H4 (cell line): ENCODE results near the gene CYB561D2. TPM values are rescaled to one million over a fixed set of nuclear protein-coding genes. Genes with fewer than 3 reads are reported as not detected.

Source experiments
- DNase-seq: peaks from one replicate; pipeline ENCODE4 v3.0.0-alpha.2; 2015; ENCODE audit warnings: low spot score
- total RNA-seq: library from RNA; depleted of rRNA; stranded (reverse); fragments of >200 nt; shearing (Covaris generic); gene quantifications from 2 replicates; pipeline ENCODE4 v1.2.3, GENCODE V29; 2014

CYB561D2 gene
- total RNA-seq, 1 experiment from 2014 or later, result 24.2 TPM

DNA sequence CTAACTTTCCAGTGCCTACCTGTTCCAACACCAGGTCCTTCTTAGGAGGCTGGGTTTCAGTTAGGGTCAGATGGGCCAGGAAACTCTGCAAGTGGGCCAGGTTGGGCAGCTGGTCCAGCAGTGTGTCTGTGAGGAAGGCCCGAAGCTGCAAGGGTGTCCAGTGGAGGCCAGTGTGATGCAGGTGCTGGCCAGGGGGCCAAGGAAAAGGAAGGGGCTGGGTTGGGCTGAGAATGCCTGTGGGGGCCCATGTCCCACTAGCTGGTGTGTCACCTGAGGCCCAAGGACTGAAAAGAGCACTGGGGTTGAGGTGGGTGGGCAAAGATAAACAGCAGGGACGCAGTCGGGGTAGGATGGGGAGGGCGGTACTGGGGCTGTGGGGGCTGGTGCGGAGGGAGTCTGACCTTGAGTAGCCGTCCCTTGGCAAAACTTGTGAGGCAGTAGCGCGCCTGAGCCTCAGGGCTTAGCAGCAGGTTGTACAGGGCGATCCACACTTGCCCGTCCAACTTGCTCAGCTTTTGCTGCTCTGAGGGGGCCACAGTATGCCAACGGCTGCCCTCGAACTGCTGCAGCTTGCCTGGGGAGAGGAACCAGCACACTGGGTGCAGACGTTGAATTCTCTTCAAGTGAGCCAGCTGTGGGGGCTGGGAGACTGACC lies 8.5 kb upstream of the CYB561D2 start:
- DNase-seq, result no peak

GRCh38 chr3:50342813-50343633 lies 7.6 kb upstream of the CYB561D2 start:
- DNase-seq, result no peak

GRCh38 chr3:50345008-50345407 lies 5.7 kb upstream of the CYB561D2 start:
- DNase-seq, result no peak

DNA sequence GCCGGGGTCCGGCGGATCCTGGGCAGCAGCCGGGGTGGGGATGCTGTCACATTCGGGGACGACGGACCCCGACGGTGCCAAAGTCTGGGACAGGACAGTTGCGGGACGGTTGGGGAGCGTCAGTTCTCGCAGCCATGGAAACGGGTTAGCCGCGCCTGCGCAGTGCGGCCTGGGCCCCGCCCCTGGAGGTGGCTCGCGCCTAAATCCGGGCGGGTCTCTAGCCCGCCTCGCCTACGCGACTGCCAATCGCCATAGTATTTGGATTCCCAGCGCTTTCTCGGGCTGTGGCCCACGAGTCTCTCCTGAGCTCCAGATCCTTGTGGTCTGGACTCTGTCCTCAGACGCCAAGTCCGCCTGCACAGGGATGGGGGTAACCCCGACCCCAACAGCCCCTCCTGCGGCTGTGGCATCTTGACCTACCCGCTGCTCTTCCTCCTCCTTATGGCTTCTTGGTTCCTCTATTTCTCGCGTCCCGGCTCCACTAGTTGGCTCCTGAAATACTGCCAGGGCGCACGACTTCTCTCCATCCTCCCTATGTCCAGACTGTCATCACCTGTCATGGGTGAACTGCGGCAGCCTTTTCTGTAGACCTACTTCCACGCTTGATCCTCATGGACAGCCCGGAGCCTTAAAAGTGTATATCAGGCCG lies 5.0 kb upstream of the CYB561D2 start, which contains the start of gene ZMYND10:
ZMYND10 (minus strand) TSS at position 147 of the 649 bp plus-strand sequence. CDS start 153 bp downstream, outside the sequence.
- DNase-seq, result no peak

DNA sequence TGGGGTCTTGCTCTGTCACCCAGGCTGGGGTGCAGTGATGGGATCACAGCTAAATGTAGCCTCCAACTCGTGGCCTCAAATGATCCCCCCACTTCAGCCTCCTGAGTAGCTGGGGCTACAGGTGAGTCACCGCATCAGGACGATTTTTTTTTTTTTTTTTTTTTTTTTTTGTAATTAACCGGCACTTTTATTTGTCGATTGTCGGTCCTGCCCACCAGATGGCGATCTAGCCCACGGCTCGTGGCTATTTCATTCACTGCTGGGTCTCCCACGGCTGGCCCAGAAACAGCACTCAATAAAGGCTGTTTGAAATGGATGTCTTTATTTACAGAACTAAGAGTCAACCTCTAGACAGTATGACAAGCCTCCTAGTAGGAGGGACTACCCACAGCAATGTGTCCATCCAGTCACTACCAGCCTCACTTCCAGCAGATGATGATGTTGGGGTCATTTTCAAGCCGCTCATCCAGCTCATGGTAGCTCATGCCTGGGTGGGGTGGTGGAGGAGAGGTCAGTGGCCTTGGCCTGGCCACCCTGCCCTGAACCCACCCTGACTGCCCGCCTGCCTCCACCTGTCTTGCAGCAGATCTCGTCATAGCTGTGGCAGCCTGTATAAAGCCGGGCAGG lies 3.4 kb upstream of the CYB561D2 start:
- DNase-seq, result peak; percentile 61

DNA sequence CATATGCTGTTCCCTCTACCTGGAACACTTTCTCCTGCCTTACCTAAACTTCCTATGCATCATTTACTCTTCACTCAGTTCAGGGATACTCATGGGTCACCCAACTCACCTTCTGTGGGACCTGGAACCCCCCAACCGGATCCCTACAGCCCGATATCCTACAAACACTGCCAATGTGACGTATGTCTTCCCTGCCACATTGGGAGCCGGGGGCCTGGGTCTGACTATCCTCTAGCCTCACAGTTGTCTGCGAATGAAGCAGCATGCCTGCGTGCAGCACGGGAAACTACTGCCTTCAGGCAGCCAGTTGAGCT lies 492 bp upstream of the CYB561D2 start:
- no peak for DNase-seq

DNA sequence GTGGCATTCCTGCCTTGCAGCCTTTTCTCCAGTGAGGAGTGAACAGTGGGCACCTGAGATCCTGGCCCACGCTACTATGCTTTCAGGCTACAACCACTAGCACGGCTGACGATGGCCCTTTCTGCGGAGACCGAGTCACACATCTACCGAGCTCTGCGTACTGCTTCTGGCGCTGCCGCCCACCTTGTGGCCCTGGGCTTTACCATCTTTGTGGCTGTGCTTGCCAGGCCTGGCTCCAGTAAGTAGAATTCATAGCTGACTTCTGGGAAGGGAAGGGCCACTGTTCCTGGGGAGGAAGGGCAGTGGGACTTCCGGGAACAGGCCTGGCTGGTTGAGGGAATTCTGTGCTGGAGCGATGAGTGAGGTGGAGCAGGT lies 648 bp downstream of the CYB561D2 start:
- no peak for DNase-seq

DNA sequence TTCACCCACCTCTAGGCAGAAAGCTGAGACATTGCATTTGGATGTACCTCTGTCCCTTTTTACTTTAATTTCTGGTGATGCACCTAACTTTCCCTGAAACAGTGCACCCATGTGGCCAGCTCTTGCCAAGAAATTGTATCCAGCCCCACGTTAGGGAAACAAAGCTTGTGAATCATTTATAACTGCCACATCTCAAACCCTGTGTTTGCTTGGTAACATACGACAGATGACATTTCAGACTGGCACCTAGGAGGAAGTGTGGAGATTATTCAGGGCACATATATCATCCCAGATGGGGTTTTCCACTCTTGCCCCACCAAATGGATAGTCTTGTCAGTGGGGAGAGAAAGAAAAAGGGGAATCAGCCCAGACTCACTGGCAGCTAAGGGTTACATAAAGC lies 2.1 kb downstream of the CYB561D2 start:
- no peak for DNase-seq

GRCh38 chr3:50353245-50354004 lies 2.8 kb downstream of the CYB561D2 start:
- DNase-seq, result no peak

GRCh38 chr3:50354186-50354764 lies 3.6 kb downstream of the CYB561D2 start:
- DNase-seq, result no peak

DNA sequence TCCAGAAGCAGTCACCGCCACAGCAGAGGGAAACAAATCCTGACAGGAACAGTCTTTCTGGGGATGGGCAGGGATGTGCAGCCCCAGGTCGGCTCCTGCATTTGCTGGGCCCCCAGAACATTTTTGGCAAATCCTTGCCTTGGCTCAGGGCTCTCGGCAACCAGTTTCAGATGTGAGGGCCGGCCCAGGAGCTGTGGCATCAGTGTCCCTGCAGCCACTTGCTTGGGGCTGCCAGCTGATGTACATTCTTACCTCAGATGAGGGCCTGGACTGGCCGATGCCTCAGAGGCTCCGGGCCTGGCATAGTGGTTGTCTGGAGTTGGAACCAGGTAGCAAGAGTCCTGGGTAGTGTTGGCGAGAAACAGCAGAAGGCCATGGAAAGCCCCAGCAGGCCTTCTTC lies 4.2 kb downstream of the CYB561D2 start:
- DNase-seq, result no peak

GRCh38 chr3:50355829-50356552 lies 5.3 kb downstream of the CYB561D2 start:
- no peak for DNase-seq

DNA sequence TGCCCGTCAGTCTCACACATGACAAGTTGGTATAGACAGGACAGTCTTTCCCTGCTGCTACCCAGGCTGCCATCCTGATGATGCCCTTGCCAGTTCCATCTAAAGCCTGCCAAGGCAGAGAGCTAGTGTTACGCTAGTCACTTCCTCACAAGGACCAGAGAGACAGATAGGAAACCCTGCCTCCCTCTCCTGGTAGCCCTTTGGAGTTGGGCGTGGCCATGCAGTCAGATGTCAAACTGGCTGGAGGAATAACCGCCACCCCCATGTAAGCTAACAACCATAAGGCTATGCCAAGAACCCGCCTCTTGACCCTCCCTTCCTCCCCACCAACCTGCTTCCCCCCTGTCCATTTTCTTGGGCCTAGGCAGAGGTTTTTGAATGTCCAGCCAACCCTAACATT lies 5.9 kb downstream of the CYB561D2 start:
- DNase-seq, result no peak

- DNase-seq, result no peak
Measured at GRCh38 chr3:50357481-50357880, 6.8 kb downstream of the CYB561D2 start.

- DNase-seq, result no peak
Measured at GRCh38 chr3:50358355-50358910, 7.8 kb downstream of the CYB561D2 start.

DNA sequence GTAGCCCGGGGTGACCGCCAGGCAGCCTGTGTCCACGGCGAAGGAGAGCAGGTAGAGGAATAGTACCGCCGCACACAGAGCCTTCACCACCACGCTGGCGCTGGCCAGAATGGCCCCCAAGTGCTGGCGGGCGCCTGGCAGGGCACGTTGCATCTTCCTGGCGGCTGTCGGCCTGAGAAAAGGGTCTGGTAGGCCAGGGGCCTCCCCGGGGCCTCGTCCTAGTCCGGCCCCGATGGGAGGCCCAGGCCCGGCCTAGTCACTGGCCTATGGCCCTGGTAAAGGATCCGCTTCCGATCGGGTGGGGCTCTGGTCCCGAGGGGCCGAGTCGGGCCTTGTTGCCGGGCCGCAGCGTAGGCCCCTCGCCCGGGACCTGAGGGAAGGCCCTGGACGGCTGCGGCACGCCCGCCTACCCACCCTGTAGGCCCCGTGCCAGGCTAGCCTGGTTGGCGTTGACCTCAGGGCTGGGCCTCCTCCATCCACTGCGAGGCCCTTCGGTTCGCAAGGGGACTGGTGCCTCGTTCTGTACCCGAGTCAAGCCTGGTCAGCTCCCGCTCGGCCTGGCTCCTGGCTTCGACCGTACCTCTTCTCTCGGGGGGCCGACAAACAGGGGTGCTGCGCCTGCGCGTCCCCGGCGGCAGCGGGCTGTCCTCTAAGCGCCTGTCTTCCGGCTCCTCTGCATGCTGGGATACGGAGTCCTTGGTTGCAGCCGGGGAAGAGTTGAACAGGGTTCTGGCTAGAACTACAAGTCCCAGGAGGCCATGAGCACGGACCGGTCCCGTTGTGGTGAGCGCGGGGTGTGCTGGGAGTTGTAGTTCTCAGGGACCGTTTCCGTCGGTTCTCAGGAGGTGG lies 8.5 kb downstream of the CYB561D2 start, which contains the start of gene TMEM115:
TMEM115 (minus strand) TSS at position 611 of the 849 bp plus-strand sequence; CDS start at position 153, 458 bp downstream.
- DNase-seq, result peak; percentile 94

GRCh38 chr3:50359760-50360110 lies 9.1 kb downstream of the CYB561D2 start:
- DNase-seq, result no peak

GRCh38 chr3:50364573-50365079 lies 14.0 kb downstream of the CYB561D2 start:
- DNase-seq, result no peak
